ENCODE results near the gene TNRC18.

DNA sequence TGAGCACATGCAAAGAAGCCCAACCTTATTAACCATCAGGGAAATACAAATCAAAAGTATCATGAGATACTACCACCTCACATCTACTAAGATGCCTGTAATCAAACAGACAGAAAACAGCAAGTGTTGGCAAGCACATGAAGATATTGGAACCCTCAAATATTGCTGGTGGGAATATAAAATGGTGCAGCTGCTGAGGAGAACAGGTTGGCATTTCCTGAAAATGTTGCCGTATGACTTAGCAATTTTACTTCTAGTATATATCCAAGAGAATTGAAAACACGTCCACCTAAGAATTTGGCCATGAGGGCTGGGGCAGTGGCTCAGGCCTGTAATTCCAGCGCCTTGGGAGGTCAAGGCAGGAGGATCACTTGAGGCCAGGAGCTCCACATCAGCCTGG lies 39.4 kb upstream of the TNRC18 start:
- TF ChIP-seq, protein P1, sequence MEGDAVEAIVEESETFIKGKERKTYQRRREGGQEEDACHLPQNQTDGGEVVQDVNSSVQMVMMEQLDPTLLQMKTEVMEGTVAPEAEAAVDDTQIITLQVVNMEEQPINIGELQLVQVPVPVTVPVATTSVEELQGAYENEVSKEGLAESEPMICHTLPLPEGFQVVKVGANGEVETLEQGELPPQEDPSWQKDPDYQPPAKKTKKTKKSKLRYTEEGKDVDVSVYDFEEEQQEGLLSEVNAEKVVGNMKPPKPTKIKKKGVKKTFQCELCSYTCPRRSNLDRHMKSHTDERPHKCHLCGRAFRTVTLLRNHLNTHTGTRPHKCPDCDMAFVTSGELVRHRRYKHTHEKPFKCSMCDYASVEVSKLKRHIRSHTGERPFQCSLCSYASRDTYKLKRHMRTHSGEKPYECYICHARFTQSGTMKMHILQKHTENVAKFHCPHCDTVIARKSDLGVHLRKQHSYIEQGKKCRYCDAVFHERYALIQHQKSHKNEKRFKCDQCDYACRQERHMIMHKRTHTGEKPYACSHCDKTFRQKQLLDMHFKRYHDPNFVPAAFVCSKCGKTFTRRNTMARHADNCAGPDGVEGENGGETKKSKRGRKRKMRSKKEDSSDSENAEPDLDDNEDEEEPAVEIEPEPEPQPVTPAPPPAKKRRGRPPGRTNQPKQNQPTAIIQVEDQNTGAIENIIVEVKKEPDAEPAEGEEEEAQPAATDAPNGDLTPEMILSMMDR (IDR thresholded peaks at IDR 0.05; ENCODE audit: low read length), result no peak
- TF ChIP-seq EZH2 (IDR thresholded peaks at IDR 0.05; ENCODE audit: borderline replicate concordance, low read length), result no peak
